ENCODE measurements around the gene TBPL1.

GRCh38 chr6:133965817-133966360, 12.9 kb downstream of the TBPL1 start:
- TF ChIP-seq CTCF (IDR thresholded peaks at IDR 0.05), result no peak
- no peak for TF ChIP-seq POLR2A (IDR thresholded peaks at IDR 0.05)

All from uterus (tissue), 2 donors.